Skeletal muscle satellite cell (primary cell): ENCODE results near the gene CORO7.
"Not testable (repeated sequence)": the region's sequence is repeated elsewhere in the genome, so short reads cannot be mapped to it uniquely, and the experiment has no call there.

Experiments
- H3K27me3 ChIP-seq: 2 replicates; pipeline ENCODE4 v1.7.0; 2013; ENCODE audit warnings: low read length; ENCODE audit not compliant: control insufficient read depth, insufficient read depth
- H3K36me3 ChIP-seq: 2 replicates; pipeline ENCODE4 v1.7.0; 2013; ENCODE audit warnings: mild to moderate bottlenecking, control low read depth, low read length; ENCODE audit not compliant: insufficient read depth
- H3K4me1 ChIP-seq: 2 replicates; pipeline ENCODE4 v1.7.0; 2013; ENCODE audit warnings: low read length; ENCODE audit not compliant: control insufficient read depth, insufficient read depth
- H3K4me2 ChIP-seq: 2 replicates; pipeline ENCODE4 v1.7.0; 2013; ENCODE audit warnings: mild to moderate bottlenecking, low read length
- H3K4me3 ChIP-seq: 2 replicates; pipeline ENCODE4 v1.7.0; 2013; ENCODE audit warnings: low read length
- H3K9ac ChIP-seq: 2 replicates; pipeline ENCODE4 v1.7.0; 2013; ENCODE audit warnings: mild to moderate bottlenecking, low read depth, low read length, moderate library complexity
- H3K9me3 ChIP-seq: replicated peaks from 2 replicates; pipeline ENCODE4 v1.7.0; 2013; ENCODE audit warnings: mild to moderate bottlenecking, control low read depth, low read length

Gene CORO7

DNA sequence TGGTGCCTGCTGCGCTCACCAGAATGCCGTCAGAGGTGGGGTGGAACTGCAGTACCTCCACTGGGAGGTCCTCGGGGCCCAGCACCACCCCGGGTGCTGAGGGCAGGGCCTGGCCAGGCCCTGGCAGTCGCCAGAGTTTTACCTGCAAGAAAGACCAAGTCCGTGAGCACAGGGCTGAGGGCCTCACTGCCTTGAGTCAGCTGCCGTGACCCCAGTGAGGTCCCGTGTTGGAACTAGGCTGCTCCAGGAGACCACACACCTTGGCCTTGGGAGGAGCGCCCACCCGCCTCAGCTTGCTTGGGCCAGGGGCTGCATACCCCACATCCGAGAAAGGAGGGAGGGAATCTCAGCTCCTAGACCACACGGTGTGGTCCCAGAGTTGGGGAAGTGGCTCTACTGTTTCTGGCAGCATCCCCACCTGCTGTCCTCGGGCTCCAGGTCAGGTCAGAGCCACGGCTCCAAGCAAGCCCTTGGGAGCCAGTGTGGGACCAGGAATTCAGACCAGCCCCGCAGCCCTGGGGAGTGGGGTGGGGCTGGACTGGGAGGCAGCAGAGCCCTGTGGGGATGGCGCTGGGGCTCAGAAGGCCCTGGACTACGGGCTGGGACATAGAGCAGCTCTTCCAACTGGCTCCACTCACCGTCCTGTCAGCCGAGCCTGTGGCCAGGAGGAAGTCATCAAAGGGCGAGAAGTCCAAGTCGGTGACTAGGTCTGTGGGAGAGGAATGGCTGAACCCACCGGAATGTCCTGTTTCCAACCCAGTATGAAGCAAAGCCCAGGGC, 8.7 kb downstream of the CORO7 start:
- Histone ChIP-seq H3K4me1 (peaks cover 32% of the 10 kb centered on the region), H3K4me3 (no peak overlapping the region), H3K27me3 (no peaks in the 10 kb centered on the region), H3K4me2 (no peak overlapping the region), H3K9me3 (no peaks in the 10 kb centered on the region), H3K36me3 (peaks cover 30% of the 10 kb centered on the region), H3K9ac (no peak overlapping the region)

DNA sequence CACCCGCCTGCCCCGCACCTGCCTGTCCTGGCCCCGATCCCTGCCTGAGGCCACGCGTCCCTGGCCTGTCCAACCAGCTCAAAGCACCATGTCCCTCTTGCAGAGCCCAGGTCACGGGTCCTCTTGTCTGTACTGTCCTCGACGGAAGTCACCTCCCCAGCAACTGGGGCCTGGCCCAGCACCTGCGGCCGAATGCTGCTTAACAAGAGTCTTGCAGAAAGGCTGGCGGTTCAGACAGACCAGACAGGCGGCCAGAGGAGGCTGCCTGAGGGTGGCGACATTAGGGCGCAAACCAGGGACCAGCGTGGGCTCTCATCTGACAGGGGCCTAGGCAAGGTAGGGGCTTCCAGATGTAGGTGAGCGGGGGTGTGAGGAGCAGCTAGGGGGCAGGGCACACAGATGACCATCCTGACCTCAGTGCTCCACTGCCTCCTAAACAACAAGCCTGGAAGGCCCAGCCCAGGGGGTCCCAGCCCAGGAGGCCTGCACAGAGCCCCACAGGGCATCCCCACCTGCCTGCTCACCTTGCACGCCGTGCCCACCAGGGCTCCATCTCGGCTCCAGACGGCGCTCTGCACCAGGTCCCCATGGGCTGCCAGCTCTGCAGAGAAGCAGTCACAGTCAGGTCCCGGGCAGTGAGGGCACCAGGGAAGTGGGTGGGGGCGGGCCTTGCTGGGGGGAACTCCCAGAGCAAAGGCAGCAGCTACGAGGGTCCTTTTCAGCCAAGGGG, 11.3 kb downstream of the CORO7 start:
- Histone ChIP-seq H3K4me3 (no peak overlapping the region), H3K36me3 (peaks cover 26% of the 10 kb centered on the region), H3K4me1 (peaks cover 13% of the 10 kb centered on the region), H3K9ac (no peak overlapping the region), H3K4me2 (no peak overlapping the region), H3K9me3 (no peaks in the 10 kb centered on the region), H3K27me3 (no peaks in the 10 kb centered on the region)

DNA sequence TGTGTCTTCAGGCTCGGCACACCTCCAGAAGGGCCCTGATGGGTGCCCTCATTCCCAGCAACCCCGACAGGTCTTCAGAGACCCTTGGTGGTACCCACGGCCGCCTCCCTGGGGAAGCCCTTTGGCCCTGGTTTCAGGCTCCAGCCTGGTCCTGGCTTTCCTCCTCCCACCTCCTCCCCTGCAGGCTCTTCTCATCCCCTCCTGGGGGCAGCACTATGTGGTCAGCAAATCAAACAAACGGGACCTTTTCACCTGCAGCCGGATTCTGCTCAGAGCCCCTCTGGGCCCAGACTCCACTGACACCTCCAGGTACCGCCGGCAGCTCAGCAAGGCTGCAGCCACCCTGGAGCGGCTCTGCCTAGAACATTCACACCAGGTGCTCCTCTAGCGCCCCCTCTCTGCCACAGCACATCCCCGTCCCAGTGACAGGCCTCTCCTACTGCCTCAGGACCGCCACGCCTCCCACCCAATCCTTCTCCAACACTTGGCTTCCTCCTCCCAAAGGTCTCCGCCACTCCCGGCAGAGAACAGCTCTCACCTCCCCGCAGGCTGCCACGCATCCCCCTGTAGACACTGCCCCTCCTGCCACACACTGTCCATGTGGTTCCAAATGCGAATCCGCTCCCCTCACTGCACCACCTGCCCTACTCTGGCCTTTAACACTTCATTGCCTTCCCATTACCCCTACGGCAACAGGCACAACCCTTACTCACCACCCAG, 12.0 kb downstream of the CORO7 start:
- no peak overlapping the region for H3K4me2 ChIP-seq
- H3K4me1 ChIP-seq: peaks cover 13% of the 10 kb centered on the region
- H3K9ac ChIP-seq: no peak overlapping the region
- H3K36me3 ChIP-seq: peaks cover 26% of the 10 kb centered on the region
- no peak overlapping the region for H3K4me3 ChIP-seq
- H3K27me3 ChIP-seq: no peaks in the 10 kb centered on the region
- no peaks in the 10 kb centered on the region for H3K9me3 ChIP-seq

DNA sequence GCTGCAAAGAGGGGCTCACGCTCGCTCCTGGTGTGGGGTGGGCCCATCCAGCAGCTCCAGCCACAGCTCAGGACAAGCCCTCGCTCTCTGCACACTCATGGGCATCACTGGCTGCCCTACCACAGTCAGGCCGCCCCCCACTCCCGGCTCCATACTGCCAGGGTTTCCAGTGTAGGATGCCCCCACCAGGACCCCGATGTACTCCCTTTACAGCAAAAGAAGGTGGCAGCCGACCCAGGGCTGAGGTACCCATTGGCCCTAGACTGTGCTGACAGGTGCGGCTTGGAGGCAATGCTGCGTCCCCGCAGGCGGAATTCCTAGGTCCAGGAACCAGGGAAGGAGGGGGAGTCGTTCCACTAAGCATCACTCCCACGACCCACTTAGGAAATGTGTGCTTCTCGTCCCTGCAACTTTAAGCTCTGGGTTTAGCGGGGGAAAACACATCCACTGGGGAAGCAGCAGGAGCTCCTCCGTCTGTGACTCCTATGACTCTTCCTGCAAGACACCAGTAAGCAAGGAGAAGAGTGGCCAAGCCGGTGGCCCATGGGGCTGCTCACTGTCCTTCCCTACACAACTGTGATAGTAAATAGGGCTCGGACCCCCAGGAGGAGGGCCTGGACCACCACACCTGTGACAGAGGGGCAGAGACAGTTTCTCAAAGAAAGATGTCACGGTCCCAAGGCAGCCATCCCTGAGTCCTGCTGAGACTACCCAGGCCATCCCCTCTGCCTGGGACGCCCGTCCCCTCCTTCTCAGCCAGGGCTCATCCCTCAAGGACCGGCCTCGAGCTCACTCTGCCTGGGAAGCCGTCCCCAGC, 13.1 kb downstream of the CORO7 start:
- peaks cover 30% of the 10 kb centered on the region for H3K36me3 ChIP-seq
- H3K4me2 ChIP-seq: no peak overlapping the region
- H3K4me3 ChIP-seq: no peak overlapping the region
- H3K27me3 ChIP-seq: no peaks in the 10 kb centered on the region
- H3K4me1 ChIP-seq: peaks cover 12% of the 10 kb centered on the region
- H3K9me3 ChIP-seq: no peaks in the 10 kb centered on the region
- H3K9ac ChIP-seq: no peak overlapping the region

DNA sequence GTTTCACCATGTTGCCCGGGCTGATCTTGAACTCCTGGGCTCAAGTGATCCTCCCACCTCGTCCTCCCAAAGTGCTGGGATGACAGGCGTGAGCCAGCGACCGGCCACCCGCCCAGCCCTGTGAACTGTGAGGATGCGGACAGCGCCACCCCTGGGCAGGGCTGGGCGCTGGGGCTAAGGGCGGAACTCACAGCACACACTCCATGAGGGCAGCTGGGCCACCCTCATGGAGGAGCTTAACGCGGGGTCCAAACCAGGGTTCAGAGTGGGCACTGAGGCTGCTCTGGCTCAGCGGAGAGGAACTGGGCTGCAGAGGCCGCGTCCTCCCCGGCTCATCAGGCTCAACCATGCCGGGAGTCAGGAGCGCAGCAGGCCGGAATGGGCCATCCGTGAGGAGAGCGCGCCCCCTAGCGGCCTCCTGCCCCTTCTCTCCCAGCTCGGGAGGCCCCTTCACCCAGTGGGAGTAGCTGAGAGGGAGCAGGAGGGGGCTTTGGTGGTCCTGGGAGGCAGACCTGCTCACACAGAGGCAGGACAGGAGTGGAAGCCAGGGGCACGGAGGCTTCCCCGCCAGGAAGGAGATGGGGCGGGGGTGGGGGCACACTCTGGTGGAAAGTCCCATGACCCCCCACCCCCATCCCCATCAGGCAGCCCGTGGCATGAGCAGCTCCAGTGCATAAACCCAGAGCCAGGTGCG, 13.8 kb downstream of the CORO7 start:
- Histone ChIP-seq H3K4me1 (peaks cover 4% of the 10 kb centered on the region), H3K9me3 (no peaks in the 10 kb centered on the region), H3K4me3 (no peak overlapping the region), H3K36me3 (peaks cover 26% of the 10 kb centered on the region), H3K27me3 (no peaks in the 10 kb centered on the region), H3K4me2 (peak overlapping the region; percentile 39), H3K9ac (peak overlapping the region; percentile 41)

DNA sequence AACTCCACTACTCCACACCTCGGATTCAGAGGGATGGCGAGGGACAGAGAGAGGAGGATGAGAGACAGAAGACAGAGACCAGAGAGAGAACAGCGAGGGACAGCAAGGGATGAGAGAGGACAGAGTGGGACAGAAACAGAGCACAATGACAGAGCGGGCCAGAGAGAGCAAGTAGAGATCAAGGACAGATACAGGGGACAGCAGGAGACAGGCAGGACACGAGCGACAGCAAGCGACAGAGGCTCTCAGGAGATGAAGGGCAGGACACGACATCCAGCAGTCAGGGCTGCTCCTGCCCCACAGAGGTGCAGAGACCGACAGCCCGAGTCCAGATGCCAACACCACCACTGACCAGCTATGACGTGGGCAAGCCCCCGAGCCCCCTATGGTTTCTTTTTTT, 14.9 kb downstream of the CORO7 start:
- peaks cover 25% of the 10 kb centered on the region for H3K36me3 ChIP-seq
- no peak overlapping the region for H3K4me2 ChIP-seq
- H3K9ac ChIP-seq: no peak overlapping the region
- H3K9me3 ChIP-seq: no peaks in the 10 kb centered on the region
- no peaks in the 10 kb centered on the region for H3K27me3 ChIP-seq
- H3K4me1 ChIP-seq: peaks cover 4% of the 10 kb centered on the region
- no peak overlapping the region for H3K4me3 ChIP-seq

DNA sequence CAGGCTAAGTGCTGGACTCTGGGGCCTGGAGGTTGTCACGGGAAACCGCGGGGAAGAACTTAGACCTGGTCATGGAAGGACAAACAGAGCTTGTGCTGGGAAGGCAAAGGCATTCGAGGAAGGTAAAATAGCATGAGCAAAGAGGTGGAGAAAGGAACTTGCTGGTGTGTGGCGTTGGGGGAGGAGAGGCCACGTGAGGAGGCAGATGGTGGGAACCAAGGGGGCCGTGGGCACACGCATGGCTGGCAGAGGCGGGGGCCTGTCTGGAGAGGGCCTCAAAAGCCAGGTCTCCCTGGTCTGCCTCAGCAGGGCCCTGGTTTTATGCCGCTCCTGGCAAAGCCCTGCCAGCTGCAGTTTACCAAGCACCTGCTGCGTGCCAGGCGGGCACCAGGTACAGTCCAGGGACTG, 15.3 kb downstream of the CORO7 start:
- H3K4me2 ChIP-seq: no peak overlapping the region
- no peaks in the 10 kb centered on the region for H3K9me3 ChIP-seq
- H3K36me3 ChIP-seq: peaks cover 25% of the 10 kb centered on the region
- no peaks in the 10 kb centered on the region for H3K27me3 ChIP-seq
- H3K4me3 ChIP-seq: no peak overlapping the region
- H3K9ac ChIP-seq: no peak overlapping the region
- peaks cover 4% of the 10 kb centered on the region for H3K4me1 ChIP-seq

DNA sequence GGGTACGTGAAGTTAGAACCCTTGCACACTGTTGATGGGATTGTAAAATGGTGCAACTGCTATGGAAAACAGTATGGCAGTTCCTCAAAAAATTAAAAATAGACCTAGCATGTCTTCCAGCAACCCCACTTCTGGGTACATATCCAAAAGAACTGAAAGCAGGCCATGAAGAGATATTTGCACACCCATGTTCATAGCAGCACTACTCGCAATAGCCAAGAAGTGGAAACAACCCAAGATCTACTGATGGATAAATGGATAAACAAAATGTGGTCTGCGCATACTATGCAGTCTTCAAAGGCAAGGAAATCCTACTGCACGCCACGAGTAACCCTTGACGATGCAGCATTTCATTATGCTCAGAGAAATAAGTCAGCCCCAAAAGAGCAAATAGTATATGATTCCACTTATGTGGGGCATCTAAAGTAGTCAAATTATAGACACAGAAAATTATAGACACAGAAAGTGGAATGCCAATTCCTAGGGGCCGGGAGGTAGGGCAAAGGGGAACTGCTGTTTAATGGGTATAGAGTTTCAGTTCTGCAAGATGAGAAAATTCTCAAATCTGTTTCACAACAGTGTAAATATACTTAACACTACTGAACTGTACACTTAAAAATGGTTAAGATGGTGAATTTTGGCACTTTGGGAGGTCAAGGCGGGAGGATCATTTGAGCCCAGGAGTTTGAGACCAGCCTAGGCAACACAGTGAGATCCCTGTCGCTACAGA, 17.2 kb downstream of the CORO7 start:
- Histone ChIP-seq H3K9ac (no peak overlapping the region), H3K4me2 (no peak overlapping the region), H3K9me3 (no peaks in the 10 kb centered on the region), H3K27me3 (no peaks in the 10 kb centered on the region), H3K36me3 (peaks cover 18% of the 10 kb centered on the region), H3K4me3 (no peak overlapping the region), H3K4me1 (peaks cover 4% of the 10 kb centered on the region)

DNA sequence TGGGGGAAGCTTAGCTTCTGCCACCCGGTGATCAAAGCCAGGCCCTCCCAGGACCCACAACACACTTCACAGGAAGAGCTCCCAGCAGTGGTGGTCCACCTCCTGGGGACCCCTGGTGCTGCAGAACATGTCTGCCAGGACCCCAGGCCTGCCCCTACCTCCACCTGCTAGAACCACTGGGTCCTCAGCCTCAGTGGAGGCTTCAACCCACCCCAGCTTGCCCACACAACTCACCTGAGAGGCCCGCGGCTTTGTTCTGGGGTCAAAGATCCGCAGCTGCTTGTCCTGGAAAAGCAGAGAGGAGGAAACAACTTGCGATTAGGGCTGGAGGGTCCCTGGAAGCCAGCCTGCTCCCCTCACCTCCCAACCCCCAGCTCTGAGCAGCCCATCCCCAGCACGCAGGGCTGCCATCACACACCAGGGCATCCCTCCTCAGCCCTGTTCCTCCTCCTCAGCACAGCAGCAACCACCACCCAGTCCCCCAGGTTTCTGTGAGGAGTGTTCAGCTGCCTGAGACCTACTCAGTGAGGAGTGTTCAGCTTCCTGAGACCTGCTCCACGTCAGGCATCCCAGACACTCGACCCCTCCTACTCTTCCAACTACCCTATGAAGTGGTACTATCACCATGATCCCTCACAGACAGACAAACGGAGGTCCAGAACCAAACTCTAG, 21.2 kb downstream of the CORO7 start:
- Histone ChIP-seq H3K4me1 (peaks cover 12% of the 10 kb centered on the region), H3K9ac (no peak overlapping the region), H3K36me3 (peaks cover 14% of the 10 kb centered on the region)

DNA sequence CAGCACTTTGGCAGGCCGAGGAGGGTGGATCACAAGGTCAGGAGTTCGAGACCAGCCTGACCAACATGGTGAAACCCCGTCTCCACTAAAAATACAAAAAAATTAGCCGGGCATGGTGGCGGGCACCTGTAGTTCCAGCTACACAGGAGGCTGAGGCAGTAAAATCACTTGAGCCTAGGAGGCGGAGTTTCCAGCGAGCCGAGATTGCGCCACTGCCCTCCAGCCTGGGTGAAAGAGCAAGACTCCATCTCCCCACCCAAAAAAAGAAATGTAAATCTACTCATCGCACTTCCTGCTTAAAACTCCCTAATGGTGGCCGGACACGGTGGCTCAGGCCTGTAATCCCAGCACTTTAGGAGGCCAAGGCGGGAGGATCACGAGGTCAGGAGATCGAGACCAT, 22.5 kb downstream of the CORO7 start:
- peaks cover 12% of the 10 kb centered on the region for H3K4me1 ChIP-seq
- not testable (repeated sequence) for H3K9ac ChIP-seq, H3K27me3 ChIP-seq, H3K9me3 ChIP-seq, H3K4me2 ChIP-seq, H3K4me3 ChIP-seq
- H3K36me3 ChIP-seq: peaks cover 11% of the 10 kb centered on the region

More for the DNA sequence above, 21.2 kb downstream of the CORO7 start:
- H3K4me3 ChIP-seq: no peak overlapping the region
- no peaks in the 10 kb centered on the region for H3K27me3 ChIP-seq
- H3K4me2 ChIP-seq: no peak overlapping the region
- H3K9me3 ChIP-seq: no peaks in the 10 kb centered on the region
